GM13977 (cell line): Measurements from ENCODE around the gene OR7A5.

Experiments
- DNase-seq: peaks from one replicate; pipeline ENCODE4 v3.0.0; 2012; ENCODE audit warnings: low spot score
- CTCF ChIP-seq: IDR thresholded peaks from 2 replicates; pipeline ENCODE4 v1.5.1; 2012; ENCODE audit warnings: mild to moderate bottlenecking, control low read depth; ENCODE audit not compliant: insufficient read depth; ENCODE audit errors: extremely low read depth, missing control alignments
- in situ Hi-C: fragments of 300-500 bp; cut with MboI; formaldehyde crosslinking; loops from one replicate; pipeline ENCODE4 v1.12.0; 2022; ENCODE audit warnings: low sequenced_read_pairs, low pct_unique_long_range_greater_than_20kb, mixed read lengths, inconsistent platforms; ENCODE audit not compliant: unreplicated experiment

The OR7A5 gene

GRCh38 chr19:14835011-14835410 is at the start of gene OR7A5, which contains the start of gene OR7C1:
Gene OR7A5 (minus strand): TSS chr19:14835185. CDS start chr19:14828241, 6,944 bp downstream.
Gene OR7C1 (minus strand): TSS chr19:14835185. CDS start chr19:14800136, 35,049 bp downstream.
- no peak for DNase-seq
- in situ Hi-C loops, result no loop called here
- TF ChIP-seq CTCF, result no peak

GRCh38 chr19:14871619-14872230 is 36.7 kb upstream of the OR7A5 start:
- in situ Hi-C loops, result no loop called here
- DNase-seq, result peak; percentile 33
- peak; percentile 48 for TF ChIP-seq CTCF

- TF ChIP-seq CTCF, result no peak
- in situ Hi-C loops, result no loop called here
- DNase-seq, result no peak
Measured at GRCh38 chr19:14868497-14868896, 33.5 kb upstream of the OR7A5 start.

GRCh38 chr19:14848822-14849221 is 13.8 kb upstream of the OR7A5 start, which contains the start of gene OR7A10:
Gene OR7A10 (minus strand): TSS chr19:14848922. CDS start chr19:14841877, 7,045 bp downstream.
- no peak for TF ChIP-seq CTCF
- in situ Hi-C loops, result no loop called here
- DNase-seq, result no peak

- in situ Hi-C loops, result no loop called here
- DNase-seq, result no peak
- TF ChIP-seq CTCF, result no peak
Measured at GRCh38 chr19:14843578-14843977, 8.6 kb upstream of the OR7A5 start.

- DNase-seq, result no peak
- TF ChIP-seq CTCF, result no peak
- in situ Hi-C loops, result no loop called here
Measured at GRCh38 chr19:14843169-14843568, 8.2 kb upstream of the OR7A5 start.
